Uterus (tissue), 2 donors: ENCODE results near the gene ARHGEF16.

Source experiments
- CTCF ChIP-seq, 4 experiments: fragments of 200-600 bp in 2 of 4; fragments of 450-650 bp in 2 of 4; sonication (generic) in 2 of 4; IDR thresholded peaks; one replicate each; pipeline ENCODE4 v1.5.1; 2016 to 2019; ENCODE audit warnings: antibody characterized with exemption in 4 of 4, mild to moderate bottlenecking in 2 of 4, moderate library complexity in 1 of 4
- POLR2A ChIP-seq, 2 donors: fragments of 450-650 bp; IDR thresholded peaks; one replicate each; pipeline ENCODE4 v1.6.1; 2016; ENCODE audit warnings: antibody characterized with exemption in 2 of 2, mild to moderate bottlenecking in 1 of 2, moderate library complexity in 1 of 2

GRCh38 chr1:3423896-3424611 lies 30.4 kb upstream of the ARHGEF16 start:
- TF ChIP-seq CTCF (IDR thresholded peaks at IDR 0.05) = no peak
- TF ChIP-seq POLR2A (IDR thresholded peaks at IDR 0.05) = no peak
